Islet precursor cell (in vitro differentiated cells): Measurements from ENCODE around the gene HES1.

Source experiments
- DNase-seq: peaks from one replicate; pipeline ENCODE4 v3.0.0-alpha.2; 2018

The HES1 gene

GRCh38 chr3:194103505-194103904 is 32.4 kb upstream of the HES1 start:
- no peak for DNase-seq

DNA sequence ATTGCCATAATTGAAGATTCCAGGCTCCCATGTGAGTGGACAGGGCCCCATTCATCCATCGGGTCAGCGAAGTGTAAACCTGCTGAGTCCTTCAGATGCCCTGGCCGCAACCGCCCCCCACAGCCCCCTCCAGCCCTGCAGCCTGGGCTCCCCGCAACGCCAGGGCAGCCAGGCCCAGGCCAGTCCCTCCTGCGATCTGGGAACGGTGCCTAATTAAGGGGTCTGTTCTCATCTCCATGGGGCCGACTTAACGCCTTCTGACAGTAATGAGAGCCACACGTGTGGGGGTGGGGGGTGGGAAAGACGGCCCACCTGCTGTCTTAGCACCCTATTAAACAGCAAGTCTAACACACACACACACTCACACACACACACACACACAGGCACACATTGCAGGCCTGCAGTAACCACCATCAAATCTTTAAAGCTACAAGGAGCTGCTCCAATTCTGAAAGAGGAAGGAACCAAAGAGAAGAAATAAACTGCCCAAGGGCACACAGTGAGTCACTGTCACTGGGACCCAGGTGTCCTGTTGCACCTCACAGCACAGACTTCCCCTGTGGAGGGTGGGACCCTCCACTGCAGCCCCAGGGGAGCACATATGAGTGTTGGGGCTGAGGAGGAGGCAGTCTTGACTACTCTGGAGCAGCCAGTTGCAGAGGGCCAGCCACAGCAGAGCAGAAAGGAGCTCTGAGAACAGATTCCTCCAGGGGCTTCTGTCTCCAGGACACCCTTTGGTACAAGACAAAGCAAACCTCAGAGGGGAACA is 31.8 kb upstream of the HES1 start:
- no peak for DNase-seq

DNA sequence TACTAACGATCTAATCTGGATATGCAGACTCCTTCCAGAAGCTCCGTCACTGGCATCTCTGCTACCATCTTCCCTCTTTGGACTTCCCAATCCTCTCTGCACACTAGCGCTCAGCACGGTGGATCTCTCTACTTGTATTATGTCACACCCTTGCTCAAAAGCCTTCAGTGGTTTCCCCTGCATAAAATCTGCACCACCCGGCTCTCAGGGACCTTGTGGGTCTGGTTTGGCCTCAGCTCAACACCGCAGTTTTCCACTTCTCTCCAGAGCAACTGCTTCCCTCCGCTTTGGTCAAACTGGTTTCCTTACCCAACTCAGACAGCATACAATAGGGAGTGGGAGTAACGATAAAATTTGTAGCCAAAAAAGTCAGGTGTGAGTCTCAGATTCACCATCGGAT is 30.7 kb upstream of the HES1 start:
- no peak for DNase-seq

GRCh38 chr3:194107107-194107506 is 28.8 kb upstream of the HES1 start:
- no peak for DNase-seq

GRCh38 chr3:194109192-194109863 is 26.6 kb upstream of the HES1 start:
- DNase-seq = no peak

DNA sequence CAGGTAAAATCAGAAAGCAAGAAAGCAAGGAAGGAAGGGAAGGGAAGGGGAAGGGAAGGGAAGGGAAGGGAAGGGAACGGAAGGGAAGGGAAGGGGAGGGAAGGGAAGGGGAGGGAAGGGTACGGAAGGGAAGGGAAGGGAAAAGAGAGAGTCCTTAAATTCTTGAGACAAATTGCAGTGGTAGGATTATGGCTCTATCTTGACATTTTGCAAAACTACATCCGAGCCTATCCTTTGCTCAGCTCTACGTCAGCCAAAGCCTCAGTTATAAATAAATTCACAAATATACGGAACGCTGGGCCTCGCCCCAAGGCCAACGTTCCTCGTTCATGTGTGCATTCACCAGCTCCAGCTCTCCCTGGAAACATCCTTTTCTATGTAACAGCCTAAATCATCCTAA is 25.5 kb upstream of the HES1 start:
- no peak for DNase-seq

DNA sequence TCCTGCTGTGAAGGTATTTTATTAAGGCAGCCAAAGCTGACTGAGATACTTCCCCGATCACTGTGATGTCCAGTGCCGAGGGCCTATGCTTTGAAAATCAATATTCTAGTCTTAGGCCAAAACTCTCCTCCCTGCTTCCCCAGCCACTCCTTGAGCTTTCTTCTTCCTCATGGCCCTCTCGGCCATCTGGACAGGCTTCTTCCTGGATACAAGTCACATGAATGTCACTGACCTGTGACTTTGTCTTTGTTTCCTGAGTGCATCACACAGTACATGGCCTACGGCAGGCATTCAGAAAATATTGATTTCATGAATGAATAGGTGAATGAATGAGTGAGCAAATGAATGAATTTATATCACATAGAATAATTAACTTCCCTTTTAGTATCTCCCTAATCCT is 24.6 kb upstream of the HES1 start:
- DNase-seq = no peak

DNA sequence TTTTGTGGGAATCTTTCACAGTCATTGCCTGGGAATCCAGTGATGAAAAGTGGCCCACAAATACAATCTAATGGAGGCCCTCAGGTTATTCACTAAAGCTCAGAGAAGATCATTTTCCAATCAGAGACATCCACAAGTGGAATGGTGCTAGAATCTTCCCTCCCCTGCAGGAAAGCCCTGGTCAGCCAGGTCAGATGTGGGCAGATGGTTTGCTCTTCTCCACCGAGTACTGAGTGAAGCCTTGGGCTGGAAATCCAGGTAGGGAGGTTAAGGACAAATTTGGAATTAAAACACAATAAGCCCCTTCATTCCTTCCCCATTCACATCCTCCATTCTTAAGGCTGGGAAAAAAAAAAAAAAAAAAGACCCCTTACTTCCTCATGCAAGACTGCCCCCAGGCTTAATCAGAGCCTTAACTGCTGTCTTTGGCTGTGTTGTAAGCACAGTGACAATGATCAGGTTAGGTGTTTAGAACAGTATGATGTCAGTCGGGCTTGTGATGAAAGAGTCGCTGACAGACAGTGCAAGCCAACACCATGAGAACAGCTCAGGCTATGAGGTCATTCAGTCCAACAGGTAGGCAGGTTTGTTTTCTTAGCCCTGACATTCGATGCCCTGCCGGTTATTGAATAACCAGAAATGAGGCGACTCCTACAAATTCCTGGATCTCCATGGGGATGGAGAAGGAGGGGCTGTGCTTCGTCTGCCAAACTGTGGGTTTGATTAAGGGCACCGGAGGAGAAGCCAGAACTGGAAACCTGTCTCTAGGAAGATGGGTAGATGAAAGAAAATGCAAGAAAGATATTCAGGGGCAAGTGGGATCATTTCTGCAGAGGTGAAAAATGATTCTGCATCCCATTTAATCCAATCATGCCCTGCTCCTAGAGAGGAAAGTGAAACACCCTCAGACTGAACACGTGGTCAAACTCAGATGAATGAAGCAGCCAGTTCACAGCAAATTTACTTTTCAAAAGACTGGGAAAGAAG is 23.5 kb upstream of the HES1 start:
- no peak for DNase-seq

- DNase-seq = no peak
Measured at GRCh38 chr3:194114123-194114522, 21.8 kb upstream of the HES1 start.

GRCh38 chr3:194117104-194117845 is 18.7 kb upstream of the HES1 start:
- DNase-seq = no peak

DNA sequence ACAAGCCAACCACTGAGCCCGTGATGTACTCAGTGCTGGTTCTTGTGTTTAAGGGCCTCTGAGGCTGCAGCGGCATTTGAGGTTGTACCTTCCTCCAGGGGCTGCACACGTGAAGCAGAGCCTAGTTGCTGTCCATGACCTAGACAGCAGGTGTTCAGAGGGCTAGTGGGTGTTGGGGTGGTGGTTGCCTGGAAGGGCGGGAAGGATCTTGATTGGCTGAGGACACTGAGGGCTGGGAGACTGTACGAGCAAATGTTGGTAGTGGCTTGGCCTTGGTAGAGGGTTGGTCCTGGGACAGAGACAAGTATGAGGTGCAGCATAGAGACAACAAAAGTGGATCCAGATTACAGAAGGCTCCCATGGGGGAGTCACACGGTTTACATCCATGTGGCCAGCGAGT is 17.0 kb upstream of the HES1 start:
- no peak for DNase-seq

GRCh38 chr3:194119831-194120590 is 15.9 kb upstream of the HES1 start:
- no peak for DNase-seq

GRCh38 chr3:194120789-194121770 is 14.9 kb upstream of the HES1 start:
- no peak for DNase-seq

DNA sequence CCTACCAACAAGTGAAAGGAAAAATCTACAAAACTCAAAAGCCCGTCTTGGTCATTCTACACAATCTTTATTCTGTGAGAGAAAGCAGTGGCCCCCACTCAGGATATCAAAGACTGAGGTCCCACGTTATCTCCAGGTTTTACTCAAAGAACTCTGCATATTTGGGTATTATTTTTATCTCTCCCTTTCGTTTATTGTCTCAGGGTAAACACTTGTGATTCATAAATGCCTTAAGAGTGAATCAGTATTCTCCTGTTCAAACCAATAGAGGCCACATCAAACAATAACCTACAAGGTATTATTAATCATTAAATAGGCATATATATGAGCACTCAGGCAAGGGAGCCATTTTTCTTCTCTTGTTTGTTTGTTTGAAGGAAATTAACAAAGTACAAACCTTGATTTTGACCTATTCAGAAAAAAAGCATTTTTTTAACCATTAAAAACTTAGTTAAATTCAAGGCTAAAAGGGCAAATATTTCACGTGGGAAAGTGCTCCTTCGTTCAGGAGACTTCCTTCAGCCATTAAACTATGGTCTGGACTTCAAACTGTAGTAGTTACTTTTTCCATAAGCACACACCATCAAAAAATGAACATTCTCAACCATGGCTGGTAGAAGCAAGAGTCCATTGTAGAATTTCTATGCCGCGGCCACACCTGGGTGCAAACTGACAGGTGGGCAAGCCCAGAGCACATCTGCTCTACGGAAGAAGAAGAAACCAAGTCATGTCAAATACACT is 13.9 kb upstream of the HES1 start:
- no peak for DNase-seq

- no peak for DNase-seq
Measured at GRCh38 chr3:194123726-194124125, 12.2 kb upstream of the HES1 start.

- no peak for DNase-seq
Measured at GRCh38 chr3:194124193-194124592, 11.8 kb upstream of the HES1 start.

DNA sequence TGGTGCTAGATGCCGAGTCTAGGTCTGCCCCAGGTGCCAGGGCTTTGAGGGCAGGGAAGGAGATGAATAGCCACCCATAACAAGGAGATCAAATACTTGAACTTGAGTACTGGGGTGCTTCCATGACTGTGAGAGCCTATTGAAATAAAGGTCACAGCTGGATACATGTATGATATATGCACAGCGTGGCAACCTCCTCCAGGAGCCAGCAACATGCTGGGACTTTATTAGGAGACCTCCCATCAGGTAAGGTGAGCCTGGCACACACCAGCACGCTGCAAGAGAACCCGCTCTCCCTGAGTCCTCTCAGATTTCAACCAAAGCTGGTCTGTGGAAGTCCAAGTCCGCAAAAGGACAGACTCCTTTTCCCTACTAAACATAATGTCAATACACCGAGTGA is 10.5 kb upstream of the HES1 start:
- no peak for DNase-seq

GRCh38 chr3:194126790-194127189 is 9.2 kb upstream of the HES1 start:
- DNase-seq = no peak

DNA sequence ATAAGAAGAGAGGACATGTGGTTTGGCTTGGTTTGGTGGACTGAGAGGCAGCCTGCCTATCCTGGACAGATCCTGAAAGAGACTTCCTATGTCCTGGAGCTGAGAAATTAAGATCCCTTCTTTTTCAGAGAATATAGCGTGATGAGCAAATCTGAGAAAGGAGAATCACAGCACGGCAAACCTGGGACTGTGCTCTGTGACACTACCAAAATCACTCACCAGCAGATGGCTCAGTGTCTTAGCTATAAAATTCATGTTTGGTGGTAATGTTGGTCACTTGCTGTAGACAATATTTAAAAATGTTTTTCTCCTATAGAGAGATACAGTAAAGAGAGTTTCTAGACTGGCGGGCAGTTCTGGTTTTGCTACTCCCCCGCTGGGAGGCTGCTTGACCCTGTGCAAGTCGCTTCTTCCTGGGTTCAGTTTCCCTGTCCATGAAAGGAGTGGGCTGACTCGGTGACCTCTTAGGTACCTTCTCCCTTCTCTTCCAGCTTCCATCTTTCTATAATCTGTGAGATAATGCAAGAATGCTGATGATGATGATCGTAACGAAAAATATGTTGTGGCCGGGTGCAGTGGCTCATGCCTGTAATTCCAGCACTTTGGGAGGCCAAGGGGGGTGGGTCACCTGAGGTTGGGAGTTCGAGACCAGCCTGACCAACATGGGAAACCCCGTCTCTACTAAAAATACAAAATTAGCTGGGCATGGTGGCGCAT is 7.6 kb upstream of the HES1 start:
- DNase-seq = no peak
